HepG2 (cell line): ENCODE measurements around the gene PPP1R7. TPM values are rescaled to one million over a fixed set of nuclear protein-coding genes. Genes with fewer than 3 reads are reported as not detected.

Experiments used
- ATAC-seq: fragments of 200-7000 bp; cut with Tn5 transposase; 3 replicates; pipeline ENCODE4 v1.9.1; 2020; ENCODE audit warnings: mild to moderate bottlenecking, moderate library complexity
- BruUV-seq: library from RNA; stranded (reverse); fragments of 400-500 nt; replicated peaks from 2 replicates; lab custom pipeline; 2021; lab: Mats Ljungman, UMichigan
- CTCF ChIA-PET: fragments of 300-600 bp; formaldehyde crosslinking; extraction: SDS; loops from one replicate; lab custom pipeline; 2021; ENCODE audit warnings: low total read pairs, inconsistent platforms, low intra/inter-chr PET ratio; lab: Yijun Ruan, JAX
- POLR2A ChIA-PET: fragments of 350-600 bp; sonication (Branson Sonifier 250); formaldehyde crosslinking; loops from one replicate; lab custom pipeline; 2020; ENCODE audit warnings: antibody characterized with exemption, inconsistent platforms; lab: Yijun Ruan, JAX
- DNase-seq: peaks from one replicate; pipeline ENCODE4 v3.0.0-alpha.2; 2015; ENCODE audit warnings: low spot score
- FAIRE-seq: peaks from 3 replicates; lab custom pipeline; 2011; peaks lifted over from hg19 to GRCh38; lab: Jason Lieb, UNC
- H2AFZ ChIP-seq: one replicate; pipeline ENCODE4 v1.6.1; 2011; ENCODE audit warnings: low read length, inconsistent platforms
- H3K27ac ChIP-seq: fragments of 300-600 bp; 3 replicates; pipeline ENCODE4 v1.8.0; 2011; ENCODE audit warnings: mixed run types, mild to moderate bottlenecking, mixed read lengths, low read length, inconsistent platforms; ENCODE audit not compliant: insufficient read depth; ENCODE audit errors: extremely low read length
- H3K27me3 ChIP-seq, 2 experiments: fragments of 200-600 bp in 1 of 2; 2 replicates in 1 of 2; 3 replicates in 1 of 2; pipeline versions ENCODE4 v1.6.0 to v1.8.0; 2011; ENCODE audit warnings: low read length in 2 of 2, mild to moderate bottlenecking in 2 of 2, moderate library complexity in 2 of 2, inconsistent platforms in 1 of 2; ENCODE audit not compliant: insufficient read depth in 2 of 2, control insufficient read depth in 1 of 2
- H3K36me3 ChIP-seq, 2 experiments: fragments of 200-600 bp in 1 of 2; replicated peaks in 1 of 2; 2 replicates in 1 of 2; 3 replicates in 1 of 2; pipeline versions ENCODE4 v1.5.1 to v1.8.0; 2011; ENCODE audit warnings: low read length in 2 of 2, inconsistent platforms in 1 of 2; ENCODE audit not compliant: insufficient read depth in 2 of 2, control insufficient read depth in 1 of 2
- H3K4me1 ChIP-seq: 2 replicates; pipeline ENCODE4 v1.5.1; 2012; ENCODE audit warnings: low read length, inconsistent platforms; ENCODE audit not compliant: insufficient read depth
- H3K4me2 ChIP-seq: 2 replicates; pipeline ENCODE4 v1.6.0; 2011; ENCODE audit warnings: low read depth, low read length, inconsistent platforms
- H3K4me3 ChIP-seq, 3 experiments: fragments of 200-600 bp in 1 of 3; sonication (generic), shearing (Covaris generic) in 1 of 3; replicated peaks in 1 of 3; 2 replicates each; pipeline ENCODE4 v1.5.1; 2011 to 2016; ENCODE audit warnings: low read length in 3 of 3, inconsistent platforms in 2 of 3, low read depth in 2 of 3, mild to moderate bottlenecking in 2 of 3, control low read depth in 1 of 3, mixed read lengths in 1 of 3; ENCODE audit not compliant: insufficient read depth in 1 of 3
- H3K79me2 ChIP-seq: one replicate; pipeline ENCODE4 v1.6.1; 2011; ENCODE audit warnings: low read length, inconsistent platforms; ENCODE audit not compliant: insufficient read depth
- H3K9ac ChIP-seq: 2 replicates; pipeline ENCODE4 v1.6.0; 2011; ENCODE audit warnings: mild to moderate bottlenecking, low read depth, low read length, inconsistent platforms; ENCODE audit not compliant: insufficient read depth
- H3K9me3 ChIP-seq: 2 replicates; pipeline ENCODE4 v1.5.1; 2012; ENCODE audit warnings: mild to moderate bottlenecking, low read length
- H4K20me1 ChIP-seq: 2 replicates; pipeline ENCODE4 v1.6.0; 2011; ENCODE audit warnings: inconsistent platforms, mild to moderate bottlenecking, low read length, moderate library complexity; ENCODE audit not compliant: insufficient read depth
- ARNT ChIP-seq: fragments of 450-650 bp; IDR thresholded peaks from 2 replicates; pipeline ENCODE4 v1.6.1; 2017
- ASH2L ChIP-seq: fragments of 300-600, 200-600 bp; sonication (generic); IDR thresholded peaks from 2 replicates; pipeline ENCODE4 v1.7.0; 2017; ENCODE audit warnings: low read depth, mild to moderate bottlenecking, moderate library complexity, mixed read lengths, low read length; ENCODE audit not compliant: insufficient read length
- CBX5 ChIP-seq: sonication (generic); formaldehyde crosslinking; IDR thresholded peaks from 2 replicates; pipeline ENCODE4 v1.4.0; 2020; ENCODE audit warnings: missing genetic modification reagents, borderline replicate concordance
- KAT7 ChIP-seq: IDR thresholded peaks from 2 replicates; pipeline ENCODE4 v1.6.1; 2018; ENCODE audit warnings: borderline replicate concordance, missing compliant biosample characterization
- RNF219 ChIP-seq: sonication (generic); formaldehyde crosslinking; IDR thresholded peaks from 2 replicates; pipeline ENCODE4 v1.5.0; 2020; ENCODE audit warnings: mild to moderate bottlenecking, missing genetic modification reagents
- SRY ChIP-seq: sonication (generic); formaldehyde crosslinking; IDR thresholded peaks from 2 replicates; pipeline ENCODE4 v1.8.0; 2022; ENCODE audit warnings: mild to moderate bottlenecking, missing genetic modification reagents
- TCF7L2 ChIP-seq: IDR thresholded peaks from 2 replicates; pipeline ENCODE4 v1.6.1; 2011; ENCODE audit warnings: mild to moderate bottlenecking, low read depth, low read length, moderate library complexity
- TERF1 ChIP-seq: sonication (generic); formaldehyde crosslinking; IDR thresholded peaks from 2 replicates; pipeline ENCODE4 v1.8.0; 2022; ENCODE audit warnings: mild to moderate bottlenecking, missing genetic modification reagents, moderate library complexity
- ZSCAN12 ChIP-seq: sonication (generic); formaldehyde crosslinking; IDR thresholded peaks from 2 replicates; pipeline ENCODE4 v1.9.0; 2021; ENCODE audit warnings: mild to moderate bottlenecking, missing genetic modification reagents
- WGBS: methylation state at CpG from one replicate; pipeline ENCODE4 v1.1.6; 2017; ENCODE audit warnings: low lambda C conversion rate; 5-methylcytosine and 5-hydroxymethylcytosine counted together
- in situ Hi-C: cut with HindIII; loops from 2 replicates; pipeline ENCODE4 v1.10.0; 2017; ENCODE audit warnings: low pct_unique_long_range_greater_than_20kb; ENCODE audit not compliant: extremely low pct_ligation_motif_present
- intact Hi-C: fragments of 100-400 bp; cut with micrococcal nuclease; formaldehyde crosslinking; loops from one replicate; pipeline ENCODE4 v1.10.0; 2022; ENCODE audit not compliant: unreplicated experiment
- polyA plus RNA-seq, 8 experiments: library from polyadenylated mRNA; depleted of rRNA in 3 of 8; stranded (reverse) in 7 of 8; unstranded in 1 of 8; fragments of >200 nt; fragmentation: Illumina TruSeq in 4 of 8; extraction: Trizol in 4 of 8; gene quantifications; 2 replicates each; pipeline versions ENCODE4 v1.2.1 to v1.2.3, GENCODE V29; 2011 to 2016; ENCODE audit warnings: low read depth in 4 of 8, missing spikeins in 1 of 8, mixed read lengths in 1 of 8; ENCODE audit not compliant: insufficient read depth in 1 of 8
- total RNA-seq, 5 experiments: library from RNA; depleted of rRNA; stranded (reverse); fragments of >200 nt; fragmentation: Illumina TruSeq; extraction: Trizol; gene quantifications; 2 replicates each; pipeline ENCODE4 v1.2.3, GENCODE V29; 2016; ENCODE audit warnings: low read depth in 1 of 5

The PPP1R7 gene
- total and polyA plus RNA-seq, 2 of the 13 experiments (the other 11 are each of a cell fraction or from before 2014, with no cell fraction given), result 33.3 to 67.9 TPM

GRCh38 chr2:241156971-241157441 lies 6.7 kb downstream of the PPP1R7 start:
- Histone ChIP-seq H3K4me1 (peaks cover 1% of the 10 kb centered on the region; the same call in 1 of the 2 replicates), H3K9me3 (no peaks in the 10 kb centered on the region), H3K27me3 (no peaks in the 10 kb centered on the region), H3K4me3 (no peak overlapping the region), H3K79me2 (no peaks in the 10 kb centered on the region), H3K9ac (no peak overlapping the region), H3K27ac (no peak overlapping the region), H2AFZ (no peak overlapping the region), H3K36me3 (peaks cover 17 to 48% of the 10 kb centered on the region in 2 experiments), H3K4me2 (no peak overlapping the region), H4K20me1 (no peaks in the 10 kb centered on the region)
- FAIRE-seq (no peak), DNase-seq (no peak), ATAC-seq (no peak)
- ChIA-PET CTCF (no interaction called here), POLR2A (no interaction called here)
- no TSS peak for BruUV-seq
- WGBS, result 95% methylated on average over 5 of the region's 5 CpGs
- no peak for TF ChIP-seq KAT7
- TF ChIP-seq TCF7L2, result no peak
- TF ChIP-seq TERF1 (CRISPR knock-in tag), result no peak
- TF ChIP-seq ASH2L, result no peak
- TF ChIP-seq CBX5 (CRISPR knock-in tag), result no peak
- no peak for TF ChIP-seq SRY (CRISPR knock-in tag)
- TF ChIP-seq ARNT, result no peak
- TF ChIP-seq RNF219 (CRISPR knock-in tag), result no peak
- no peak for TF ChIP-seq ZSCAN12 (CRISPR knock-in tag)
- intact Hi-C loops, result no loop called here
- in situ Hi-C loops, result no loop called here
